ENCODE measurements around the gene ST6GALNAC2. TPM values are rescaled to one million over a fixed set of nuclear protein-coding genes. Genes with fewer than 3 reads are reported as not detected.
"Not testable (repeated sequence)": the region's sequence is repeated elsewhere in the genome, so short reads cannot be mapped to it uniquely, and the experiment has no call there.

Gene ST6GALNAC2
- total and polyA plus RNA-seq, 9 donors: 1.2 to 8.0 (median 1.5) TPM

GRCh38 chr17:76623271-76624146, 37.8 kb upstream of the ST6GALNAC2 start:
- WGBS (ENCODE audit: insufficient coverage): 0% methylated on average over 10 of the region's 18 CpGs
- no peaks in the 10 kb centered on the region for H3K4me1 ChIP-seq (ENCODE audit: control insufficient read depth, insufficient read depth, low read length)
- no peak overlapping the region for H3K27ac ChIP-seq (ENCODE audit: low read length)
- no peaks in the 10 kb centered on the region for H3K9me3 ChIP-seq (replicated peaks; ENCODE audit: control insufficient read depth, low read depth, low read length)
- peak; percentile 71 for DNase-seq
- H3K36me3 ChIP-seq (ENCODE audit: control insufficient read depth, insufficient read depth, low read length): no peaks in the 10 kb centered on the region
- no peaks in the 10 kb centered on the region for H3K27me3 ChIP-seq (ENCODE audit: control insufficient read depth, insufficient read depth, low read length)
- no peak overlapping the region for H3K4me3 ChIP-seq (ENCODE audit: low read length)

GRCh38 chr17:76617838-76618237, 32.2 kb upstream of the ST6GALNAC2 start:
- no peak for DNase-seq
- no peak overlapping the region for H3K4me3 ChIP-seq (ENCODE audit: low read length)
- no peak overlapping the region for H3K27ac ChIP-seq (ENCODE audit: low read length)
- no peaks in the 10 kb centered on the region for H3K36me3 ChIP-seq (ENCODE audit: control insufficient read depth, insufficient read depth, low read length)
- WGBS (ENCODE audit: insufficient coverage): no CpG with 5 or more reads among the region's 2 CpGs
- peaks cover 2% of the 10 kb centered on the region for H3K27me3 ChIP-seq (ENCODE audit: control insufficient read depth, insufficient read depth, low read length)
- no peaks in the 10 kb centered on the region for H3K9me3 ChIP-seq (replicated peaks; ENCODE audit: control insufficient read depth, low read depth, low read length)
- no peaks in the 10 kb centered on the region for H3K4me1 ChIP-seq (ENCODE audit: control insufficient read depth, insufficient read depth, low read length)

GRCh38 chr17:76614912-76615617, 29.4 kb upstream of the ST6GALNAC2 start:
- H3K9me3 ChIP-seq (replicated peaks; ENCODE audit: control insufficient read depth, low read depth, low read length): no peaks in the 10 kb centered on the region
- no peaks in the 10 kb centered on the region for H3K4me1 ChIP-seq (ENCODE audit: control insufficient read depth, insufficient read depth, low read length)
- no peak for DNase-seq
- 90% methylated on average over 23 of the region's 28 CpGs for WGBS (ENCODE audit: insufficient coverage)
- peaks cover 2% of the 10 kb centered on the region for H3K27me3 ChIP-seq (ENCODE audit: control insufficient read depth, insufficient read depth, low read length)
- H3K36me3 ChIP-seq (ENCODE audit: control insufficient read depth, insufficient read depth, low read length): no peaks in the 10 kb centered on the region
- H3K27ac ChIP-seq (ENCODE audit: low read length): no peak overlapping the region
- no peak overlapping the region for H3K4me3 ChIP-seq (ENCODE audit: low read length)

GRCh38 chr17:76614064-76614759, 28.6 kb upstream of the ST6GALNAC2 start:
- H3K36me3 ChIP-seq (ENCODE audit: control insufficient read depth, insufficient read depth, low read length); DNase-seq; H3K27ac ChIP-seq (ENCODE audit: low read length); H3K27me3 ChIP-seq (ENCODE audit: control insufficient read depth, insufficient read depth, low read length); H3K9me3 ChIP-seq (replicated peaks; ENCODE audit: control insufficient read depth, low read depth, low read length); H3K4me3 ChIP-seq (ENCODE audit: low read length); H3K4me1 ChIP-seq (ENCODE audit: control insufficient read depth, insufficient read depth, low read length): not testable (repeated sequence)
- WGBS (ENCODE audit: insufficient coverage): 34% methylated on average over 5 of the region's 13 CpGs

GRCh38 chr17:76612977-76613851, 27.6 kb upstream of the ST6GALNAC2 start:
- H3K36me3 ChIP-seq (ENCODE audit: control insufficient read depth, insufficient read depth, low read length): no peaks in the 10 kb centered on the region
- H3K27ac ChIP-seq (ENCODE audit: low read length): no peak overlapping the region
- DNase-seq: no peak
- no peak overlapping the region for H3K4me3 ChIP-seq (ENCODE audit: low read length)
- 75% methylated on average over 11 of the region's 17 CpGs for WGBS (ENCODE audit: insufficient coverage)
- no peaks in the 10 kb centered on the region for H3K4me1 ChIP-seq (ENCODE audit: control insufficient read depth, insufficient read depth, low read length)
- peaks cover 2% of the 10 kb centered on the region for H3K27me3 ChIP-seq (ENCODE audit: control insufficient read depth, insufficient read depth, low read length)
- no peaks in the 10 kb centered on the region for H3K9me3 ChIP-seq (replicated peaks; ENCODE audit: control insufficient read depth, low read depth, low read length)

GRCh38 chr17:76612465-76612864, 26.8 kb upstream of the ST6GALNAC2 start:
- Histone ChIP-seq H3K9me3 (replicated peaks; ENCODE audit: control insufficient read depth, low read depth, low read length) (no peaks in the 10 kb centered on the region), H3K27me3 (ENCODE audit: control insufficient read depth, insufficient read depth, low read length) (peaks cover 2% of the 10 kb centered on the region), H3K4me1 (ENCODE audit: control insufficient read depth, insufficient read depth, low read length) (no peaks in the 10 kb centered on the region), H3K4me3 (ENCODE audit: low read length) (no peak overlapping the region), H3K36me3 (ENCODE audit: control insufficient read depth, insufficient read depth, low read length) (no peaks in the 10 kb centered on the region), H3K27ac (ENCODE audit: low read length) (no peak overlapping the region)
- no peak for DNase-seq
- WGBS (ENCODE audit: insufficient coverage): 93% methylated on average over 1 of the region's 4 CpGs

- Histone ChIP-seq H3K27me3 (ENCODE audit: control insufficient read depth, insufficient read depth, low read length) (peaks cover 2% of the 10 kb centered on the region), H3K9me3 (replicated peaks; ENCODE audit: control insufficient read depth, low read depth, low read length) (no peaks in the 10 kb centered on the region), H3K4me1 (ENCODE audit: control insufficient read depth, insufficient read depth, low read length) (no peaks in the 10 kb centered on the region), H3K27ac (ENCODE audit: low read length) (no peak overlapping the region), H3K36me3 (ENCODE audit: control insufficient read depth, insufficient read depth, low read length) (no peaks in the 10 kb centered on the region), H3K4me3 (ENCODE audit: low read length) (no peak overlapping the region)
- no peak for DNase-seq
- WGBS (ENCODE audit: insufficient coverage): 70% methylated on average over 3 of the region's 4 CpGs
Measured at GRCh38 chr17:76611758-76612157, 26.1 kb upstream of the ST6GALNAC2 start.

- H3K4me3 ChIP-seq (ENCODE audit: low read length); H3K4me1 ChIP-seq (ENCODE audit: control insufficient read depth, insufficient read depth, low read length); H3K27me3 ChIP-seq (ENCODE audit: control insufficient read depth, insufficient read depth, low read length); H3K9me3 ChIP-seq (replicated peaks; ENCODE audit: control insufficient read depth, low read depth, low read length); H3K36me3 ChIP-seq (ENCODE audit: control insufficient read depth, insufficient read depth, low read length); DNase-seq; H3K27ac ChIP-seq (ENCODE audit: low read length): not testable (repeated sequence)
- 86% methylated on average over 8 of the region's 13 CpGs for WGBS (ENCODE audit: insufficient coverage)
Measured at GRCh38 chr17:76611080-76611749, 25.6 kb upstream of the ST6GALNAC2 start.

GRCh38 chr17:76606685-76607084, 21.0 kb upstream of the ST6GALNAC2 start:
- not testable (repeated sequence) for H3K9me3 ChIP-seq (replicated peaks; ENCODE audit: control insufficient read depth, low read depth, low read length); DNase-seq; H3K27me3 ChIP-seq (ENCODE audit: control insufficient read depth, insufficient read depth, low read length); H3K4me3 ChIP-seq (ENCODE audit: low read length); H3K36me3 ChIP-seq (ENCODE audit: control insufficient read depth, insufficient read depth, low read length); H3K4me1 ChIP-seq (ENCODE audit: control insufficient read depth, insufficient read depth, low read length); H3K27ac ChIP-seq (ENCODE audit: low read length)
- WGBS (ENCODE audit: insufficient coverage): 100% methylated on average over 1 of the region's 1 CpG

Measured in muscle of leg (tissue), 11 donors.